Large intestine (tissue), 3 donors: ENCODE results near the gene TSTD2. TPM values are rescaled to one million over a fixed set of nuclear protein-coding genes. Genes with fewer than 3 reads are reported as not detected.
"Not testable (repeated sequence)": the region's sequence is repeated elsewhere in the genome, so short reads cannot be mapped to it uniquely, and the experiment has no call there.

Experiments used
- DNase-seq, 2 donors: peaks; one replicate each; pipeline versions ENCODE4 v3.0.0 to v3.0.0-alpha.2; 2013
- H3K27ac ChIP-seq: one replicate; pipeline ENCODE4 v1.5.1; 2013; ENCODE audit warnings: low read length
- H3K27me3 ChIP-seq: 2 replicates; pipeline ENCODE4 v1.6.1; 2013; ENCODE audit warnings: low read length; ENCODE audit not compliant: control insufficient read depth, insufficient read depth
- H3K36me3 ChIP-seq: 2 replicates; pipeline ENCODE4 v1.6.1; 2013; ENCODE audit warnings: low read length; ENCODE audit not compliant: control insufficient read depth, insufficient read depth
- H3K4me1 ChIP-seq: one replicate; pipeline ENCODE4 v1.6.1; 2013; ENCODE audit warnings: low read length; ENCODE audit not compliant: control insufficient read depth, insufficient read depth
- H3K4me3 ChIP-seq: one replicate; pipeline ENCODE4 v1.5.1; 2013; ENCODE audit warnings: low read length
- H3K9me3 ChIP-seq: one replicate; pipeline ENCODE4 v1.6.1; 2013; ENCODE audit warnings: mild to moderate bottlenecking, low read depth, low read length, moderate library complexity; ENCODE audit not compliant: control insufficient read depth
- WGBS: methylation state at CpG from one replicate; pipeline ENCODE4 v1.1.5; 2013; ENCODE audit warnings: low lambda C conversion rate; ENCODE audit not compliant: insufficient coverage; 5-methylcytosine and 5-hydroxymethylcytosine counted together
- polyA plus RNA-seq: library from polyadenylated mRNA; unstranded; fragments of 120-200 nt; gene quantifications from one replicate; pipeline ENCODE4 v1.2.1, GENCODE V29; 2013

Gene TSTD2
- polyA plus RNA-seq, 1 donor = 21.2 TPM

GRCh38 chr9:97594381-97594921, 38.7 kb downstream of the TSTD2 start:
- DNase-seq = no peak
- H3K27ac ChIP-seq = no peak overlapping the region
- no peaks in the 10 kb centered on the region for H3K27me3 ChIP-seq
- no peak overlapping the region for H3K4me3 ChIP-seq
- no CpG with 5 or more reads among the region's 11 CpGs for WGBS
- peaks cover 4% of the 10 kb centered on the region for H3K4me1 ChIP-seq
- no peaks in the 10 kb centered on the region for H3K9me3 ChIP-seq
- peaks cover 2% of the 10 kb centered on the region for H3K36me3 ChIP-seq

- H3K4me1 ChIP-seq = peaks cover 4% of the 10 kb centered on the region
- no peak overlapping the region for H3K4me3 ChIP-seq
- H3K27me3 ChIP-seq = no peaks in the 10 kb centered on the region
- WGBS = no CpG with 5 or more reads among the region's 4 CpGs
- DNase-seq = no peak
- no peaks in the 10 kb centered on the region for H3K36me3 ChIP-seq
- no peaks in the 10 kb centered on the region for H3K9me3 ChIP-seq
- no peak overlapping the region for H3K27ac ChIP-seq
Measured at GRCh38 chr9:97593960-97594359, 39.2 kb downstream of the TSTD2 start.

- Histone ChIP-seq H3K4me1 (no peaks in the 10 kb centered on the region), H3K36me3 (no peaks in the 10 kb centered on the region), H3K27ac (no peak overlapping the region), H3K4me3 (no peak overlapping the region), H3K27me3 (no peaks in the 10 kb centered on the region), H3K9me3 (no peaks in the 10 kb centered on the region)
- WGBS = 100% methylated on average over 1 of the region's 1 CpG
- no peak for DNase-seq
Measured at GRCh38 chr9:97592126-97592525, 41.0 kb downstream of the TSTD2 start.

- no peak for DNase-seq
- no peaks in the 10 kb centered on the region for H3K36me3 ChIP-seq
- H3K4me3 ChIP-seq = no peak overlapping the region
- H3K4me1 ChIP-seq = no peaks in the 10 kb centered on the region
- H3K27me3 ChIP-seq = no peaks in the 10 kb centered on the region
- no peak overlapping the region for H3K27ac ChIP-seq
- no CpG with 5 or more reads among the region's 6 CpGs for WGBS
- H3K9me3 ChIP-seq = no peaks in the 10 kb centered on the region
Measured at GRCh38 chr9:97591535-97591934, 41.6 kb downstream of the TSTD2 start.

- H3K27ac ChIP-seq, DNase-seq, H3K36me3 ChIP-seq, H3K9me3 ChIP-seq, H3K4me3 ChIP-seq, H3K4me1 ChIP-seq, H3K27me3 ChIP-seq: not testable (repeated sequence)
- no CpG with 5 or more reads among the region's 7 CpGs for WGBS
Measured at GRCh38 chr9:97586909-97587308, 46.3 kb downstream of the TSTD2 start.

- H3K27me3 ChIP-seq, H3K27ac ChIP-seq, H3K9me3 ChIP-seq, H3K36me3 ChIP-seq, H3K4me3 ChIP-seq, DNase-seq, H3K4me1 ChIP-seq: not testable (repeated sequence)
- WGBS = no CpG with 5 or more reads among the region's 2 CpGs
Measured at GRCh38 chr9:97584778-97585177, 48.4 kb downstream of the TSTD2 start.

- H3K4me3 ChIP-seq, H3K27ac ChIP-seq, H3K27me3 ChIP-seq, H3K4me1 ChIP-seq, H3K36me3 ChIP-seq, DNase-seq, H3K9me3 ChIP-seq: not testable (repeated sequence)
- WGBS = no CpG with 5 or more reads among the region's 3 CpGs
Measured at GRCh38 chr9:97581590-97581989, 51.6 kb downstream of the TSTD2 start.

GRCh38 chr9:97579914-97580313, 53.3 kb downstream of the TSTD2 start:
- H3K4me1 ChIP-seq = no peaks in the 10 kb centered on the region
- no peak overlapping the region for H3K27ac ChIP-seq
- H3K36me3 ChIP-seq = no peaks in the 10 kb centered on the region
- H3K4me3 ChIP-seq = no peak overlapping the region
- no CpG with 5 or more reads among the region's 2 CpGs for WGBS
- no peaks in the 10 kb centered on the region for H3K9me3 ChIP-seq
- H3K27me3 ChIP-seq = no peaks in the 10 kb centered on the region
- no peak for DNase-seq

- Histone ChIP-seq H3K4me3 (no peak overlapping the region), H3K9me3 (no peaks in the 10 kb centered on the region), H3K27ac (no peak overlapping the region), H3K36me3 (no peaks in the 10 kb centered on the region), H3K4me1 (no peaks in the 10 kb centered on the region), H3K27me3 (no peaks in the 10 kb centered on the region)
- no peak for DNase-seq
- no CpG with 5 or more reads among the region's 5 CpGs for WGBS
Measured at GRCh38 chr9:97578846-97579245, 54.3 kb downstream of the TSTD2 start.

- WGBS = no CpG with 5 or more reads among the region's 5 CpGs
- H3K27ac ChIP-seq = no peak overlapping the region
- no peak overlapping the region for H3K4me3 ChIP-seq
Measured at GRCh38 chr9:97577051-97577450, 56.1 kb downstream of the TSTD2 start.

GRCh38 chr9:97575673-97576200, 57.4 kb downstream of the TSTD2 start:
- Histone ChIP-seq H3K27me3 (no peaks in the 10 kb centered on the region), H3K9me3 (no peaks in the 10 kb centered on the region), H3K4me1 (no peaks in the 10 kb centered on the region), H3K27ac (no peak overlapping the region), H3K4me3 (no peak overlapping the region), H3K36me3 (no peaks in the 10 kb centered on the region)
- WGBS = 83% methylated on average over 1 of the region's 11 CpGs
- DNase-seq = no peak

More at GRCh38 chr9:97577051-97577450, 56.1 kb downstream of the TSTD2 start:
- Histone ChIP-seq H3K9me3 (no peaks in the 10 kb centered on the region), H3K36me3 (no peaks in the 10 kb centered on the region), H3K27me3 (no peaks in the 10 kb centered on the region), H3K4me1 (no peaks in the 10 kb centered on the region)
- DNase-seq = no peak
